Cardiac fibroblast (primary cell): ENCODE results near the gene MUC21.

Source experiments
- DNase-seq, 2 donors: peaks; one replicate each; pipeline versions ENCODE4 v3.0.0 to v3.0.0-alpha.2; 2010; ENCODE audit warnings: low read depth in 2 of 2
- H3K4me3 ChIP-seq, 2 donors: replicated peaks in 1 of 2; 1 replicate in 1 of 2; 2 replicates in 1 of 2; pipeline ENCODE4 v1.5.1; 2011; ENCODE audit warnings: low read depth in 2 of 2, low read length in 2 of 2, mild to moderate bottlenecking in 2 of 2, moderate library complexity in 1 of 2
- TF ChIP-seq, protein P1 (sequence below): IDR thresholded peaks from one replicate; pipeline ENCODE4 v1.5.1; 2011; ENCODE audit warnings: low read depth, mild to moderate bottlenecking, low read length, inconsistent platforms

MUC21 gene

GRCh38 chr6:31033075-31033474 is 49.6 kb downstream of the MUC21 start:
- H3K4me3 ChIP-seq = no peak overlapping the region
- TF ChIP-seq, protein P1, sequence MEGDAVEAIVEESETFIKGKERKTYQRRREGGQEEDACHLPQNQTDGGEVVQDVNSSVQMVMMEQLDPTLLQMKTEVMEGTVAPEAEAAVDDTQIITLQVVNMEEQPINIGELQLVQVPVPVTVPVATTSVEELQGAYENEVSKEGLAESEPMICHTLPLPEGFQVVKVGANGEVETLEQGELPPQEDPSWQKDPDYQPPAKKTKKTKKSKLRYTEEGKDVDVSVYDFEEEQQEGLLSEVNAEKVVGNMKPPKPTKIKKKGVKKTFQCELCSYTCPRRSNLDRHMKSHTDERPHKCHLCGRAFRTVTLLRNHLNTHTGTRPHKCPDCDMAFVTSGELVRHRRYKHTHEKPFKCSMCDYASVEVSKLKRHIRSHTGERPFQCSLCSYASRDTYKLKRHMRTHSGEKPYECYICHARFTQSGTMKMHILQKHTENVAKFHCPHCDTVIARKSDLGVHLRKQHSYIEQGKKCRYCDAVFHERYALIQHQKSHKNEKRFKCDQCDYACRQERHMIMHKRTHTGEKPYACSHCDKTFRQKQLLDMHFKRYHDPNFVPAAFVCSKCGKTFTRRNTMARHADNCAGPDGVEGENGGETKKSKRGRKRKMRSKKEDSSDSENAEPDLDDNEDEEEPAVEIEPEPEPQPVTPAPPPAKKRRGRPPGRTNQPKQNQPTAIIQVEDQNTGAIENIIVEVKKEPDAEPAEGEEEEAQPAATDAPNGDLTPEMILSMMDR = no peak
- DNase-seq = no peak

- peak in 1 of 2 donors; percentile 19 for DNase-seq
- TF ChIP-seq, protein P1 = no peak
- H3K4me3 ChIP-seq = no peak overlapping the region
Observed at GRCh38 chr6:31035862-31036497, 52.5 kb downstream of the MUC21 start.

GRCh38 chr6:31037169-31037568 is 53.7 kb downstream of the MUC21 start:
- no peak overlapping the region for H3K4me3 ChIP-seq
- TF ChIP-seq, protein P1 = no peak
- DNase-seq = no peak

- DNase-seq = peak; percentile 8 to 26
- TF ChIP-seq, protein P1 = no peak
- no peak overlapping the region for H3K4me3 ChIP-seq
Observed at GRCh38 chr6:31037682-31038081, 54.2 kb downstream of the MUC21 start.

GRCh38 chr6:31038559-31038958 is 55.0 kb downstream of the MUC21 start:
- no peak overlapping the region for H3K4me3 ChIP-seq
- DNase-seq = no peak
- TF ChIP-seq, protein P1 = no peak
